GM12878 (cell line): Measurements from ENCODE around the gene POLR2F. TPM values are rescaled to one million over a fixed set of nuclear protein-coding genes. Genes with fewer than 3 reads are reported as not detected.

Source experiments
- ATAC-seq: fragments of 200-7000 bp; cut with Tn5 transposase; 3 replicates; pipeline ENCODE4 v1.9.1; 2020; ENCODE audit warnings: mild to moderate bottlenecking, moderate library complexity
- BruUV-seq: library from RNA; stranded (reverse); fragments of 400-500 nt; replicated peaks from 2 replicates; lab custom pipeline; 2021; lab: Mats Ljungman, UMichigan
- CTCF ChIA-PET: fragments of 300-600 bp; sonication (Branson Sonifier 250); formaldehyde crosslinking; extraction: SDS; loops from one replicate; lab custom pipeline; 2021; ENCODE audit warnings: inconsistent platforms; lab: Yijun Ruan, JAX
- POLR2A ChIA-PET: fragments of 350-600 bp; formaldehyde crosslinking; extraction: SDS; loops from one replicate; lab custom pipeline; 2021; ENCODE audit warnings: inconsistent platforms; lab: Charles Lee
- RAD21 ChIA-PET: fragments of 300-600 bp; sonication (Branson Sonifier 250); formaldehyde crosslinking; loops from one replicate; lab custom pipeline; 2023; ENCODE audit warnings: antibody characterized with exemption; ENCODE audit not compliant: unreplicated experiment; lab: Charles Lee
- SMC1A ChIA-PET: fragments of 300-600 bp; sonication (Branson Sonifier 250); formaldehyde crosslinking; loops from one replicate; lab custom pipeline; 2023; ENCODE audit not compliant: unreplicated experiment, uncharacterized antibody; lab: Charles Lee
- DNase-seq: peaks from one replicate; pipeline ENCODE4 v3.0.0-alpha.2; 2011; ENCODE audit warnings: low read depth, low spot score
- FAIRE-seq: peaks from 3 replicates; lab custom pipeline; 2011; peaks lifted over from hg19 to GRCh38; lab: Jason Lieb, UNC
- H2AFZ ChIP-seq: 2 replicates; pipeline ENCODE4 v1.6.0; 2011; ENCODE audit warnings: low read depth, low read length, control low read depth; ENCODE audit not compliant: control insufficient read depth
- H3K27ac ChIP-seq: 2 replicates; pipeline ENCODE4 v1.5.1; 2011; ENCODE audit warnings: control low read depth; ENCODE audit not compliant: control insufficient read depth, insufficient read depth
- H3K27me3 ChIP-seq, 2 experiments: replicated peaks in 1 of 2; 2 replicates each; pipeline versions ENCODE4 v1.6.0 to v1.6.1; 2011; ENCODE audit warnings: low read length in 1 of 2; ENCODE audit not compliant: control insufficient read depth in 2 of 2, insufficient read depth in 2 of 2
- H3K36me3 ChIP-seq, 2 experiments: 2 replicates each; pipeline ENCODE4 v1.5.1; 2011; ENCODE audit warnings: low read length in 1 of 2; ENCODE audit not compliant: control insufficient read depth in 2 of 2, insufficient read depth in 2 of 2
- H3K4me1 ChIP-seq: 2 replicates; pipeline ENCODE4 v1.6.1; 2011; ENCODE audit warnings: mild to moderate bottlenecking, low read length, moderate library complexity, mixed read lengths; ENCODE audit not compliant: control insufficient read depth, insufficient read depth
- H3K4me2 ChIP-seq: 2 replicates; pipeline ENCODE4 v1.6.0; 2011; ENCODE audit warnings: control low read depth; ENCODE audit not compliant: control insufficient read depth, insufficient read depth
- H3K4me3 ChIP-seq: fragments of 200-600 bp; sonication (generic); 2 replicates; pipeline ENCODE4 v1.5.1; 2016
- H3K79me2 ChIP-seq: 2 replicates; pipeline ENCODE4 v1.6.0; 2011; ENCODE audit warnings: low read length; ENCODE audit not compliant: control insufficient read depth, insufficient read depth
- H3K9ac ChIP-seq: 2 replicates; pipeline ENCODE4 v1.8.0; 2011; ENCODE audit warnings: low read length, control low read depth, mixed read lengths; ENCODE audit not compliant: control insufficient read depth, insufficient read depth
- H3K9me3 ChIP-seq: replicated peaks from 3 replicates; pipeline ENCODE4 v1.5.1; 2011; ENCODE audit warnings: mild to moderate bottlenecking, low read length; ENCODE audit not compliant: control insufficient read depth, insufficient read depth
- H4K20me1 ChIP-seq: 2 replicates; pipeline ENCODE4 v1.6.0; 2011; ENCODE audit not compliant: control insufficient read depth, insufficient read depth
- ATF3 ChIP-seq: IDR thresholded peaks from 2 replicates; pipeline ENCODE4 v1.6.1; 2011; ENCODE audit warnings: low read depth, mild to moderate bottlenecking, low read length, moderate library complexity, borderline replicate concordance; ENCODE audit errors: extremely low read depth
- BCL3 ChIP-seq: IDR thresholded peaks from 2 replicates; pipeline ENCODE4 v1.6.1; 2011; ENCODE audit warnings: borderline replicate concordance, low read depth, mild to moderate bottlenecking, moderate library complexity, low read length; ENCODE audit not compliant: insufficient read depth, poor library complexity, severe bottlenecking
- CBX3 ChIP-seq: fragments of 200-600 bp; sonication (generic); IDR thresholded peaks from 2 replicates; pipeline ENCODE4 v1.6.1; 2016; ENCODE audit warnings: low read depth, borderline replicate concordance
- FOS ChIP-seq: IDR thresholded peaks from 3 replicates; pipeline ENCODE4 v1.6.1; 2011; ENCODE audit warnings: borderline replicate concordance; ENCODE audit not compliant: insufficient read length; ENCODE audit errors: extremely low read depth
- KDM1A ChIP-seq: fragments of 200-600 bp; sonication (generic); IDR thresholded peaks from 2 replicates; pipeline ENCODE4 v1.6.1; 2016; ENCODE audit warnings: borderline replicate concordance
- NR2C2 ChIP-seq: IDR thresholded peaks from 2 replicates; pipeline ENCODE4 v1.6.1; 2011; ENCODE audit warnings: borderline replicate concordance, low read depth; ENCODE audit not compliant: control insufficient read depth, insufficient read length
- SMAD1 ChIP-seq: fragments of 450-650 bp; IDR thresholded peaks from 2 replicates; pipeline ENCODE4 v1.6.1; 2018; ENCODE audit warnings: mild to moderate bottlenecking, low read depth; ENCODE audit not compliant: partially characterized antibody
- ZNF274 ChIP-seq: IDR thresholded peaks from one replicate; pipeline ENCODE4 v1.8.0; 2011; ENCODE audit not compliant: insufficient read length, insufficient read depth
- WGBS: methylation state at CpG from one replicate; pipeline ENCODE4 v1.1.6; 2016; ENCODE audit warnings: low lambda C conversion rate; ENCODE audit not compliant: insufficient replicate concordance, insufficient coverage; ENCODE audit errors: missing lambda C conversion rate; 5-methylcytosine and 5-hydroxymethylcytosine counted together
- in situ Hi-C: fragments of 300-500 bp; cut with MboI; formaldehyde crosslinking; loops from 9 replicates; pipeline ENCODE4 v1.14.3; 2018; ENCODE audit warnings: mixed read lengths
- intact Hi-C: fragments of 100-400 bp; cut with micrococcal nuclease; formaldehyde crosslinking; loops from one replicate; pipeline ENCODE4 v1.14.2; 2022; ENCODE audit not compliant: unreplicated experiment
- polyA plus RNA-seq, 11 experiments: library from polyadenylated mRNA; depleted of rRNA in 4 of 11; unstranded in 6 of 11; stranded (reverse) in 5 of 11; fragments of >200 nt; fragmentation: Nextera tagmentation in 4 of 11; fragmentation: Illumina TruSeq in 1 of 11; extraction: Ambion mirVana in 4 of 11; extraction: Trizol in 1 of 11; gene quantifications; 1 replicate in 1 of 11; 2 replicates in 10 of 11; pipeline versions ENCODE4 v1.2.1 to v1.2.3, GENCODE V29; 2011 to 2016; ENCODE audit warnings: inconsistent platforms in 2 of 11, missing spikeins in 2 of 11, low read depth in 1 of 11
- total RNA-seq, 4 experiments: library from RNA; depleted of rRNA in 3 of 4; stranded (reverse); fragments of >200 nt in 3 of 4; fragmentation: Illumina TruSeq in 1 of 4; extraction: Trizol in 1 of 4; gene quantifications; 2 replicates each; pipeline versions ENCODE4 v1.2.1 to v1.2.3, GENCODE V29; 2013 to 2021
- TF ChIP-seq, protein P1 (sequence below), 3 experiments: IDR thresholded peaks in 2 of 3; conservative IDR thresholded peaks in 1 of 3; 2 replicates each; pipeline ENCODE4 v1.5.1; 2011; ENCODE audit warnings: low read depth in 3 of 3, low read length in 3 of 3, mild to moderate bottlenecking in 3 of 3, control low read depth in 2 of 3, moderate library complexity in 2 of 3, inconsistent platforms in 1 of 3, mixed read lengths in 1 of 3; ENCODE audit not compliant: control insufficient read depth in 2 of 3, insufficient read depth in 1 of 3; ENCODE audit errors: extremely low read depth in 1 of 3

POLR2F gene
- total and polyA plus RNA-seq, 10 of the 15 experiments (the other 5 are each of a cell fraction or from before 2014, with no cell fraction given) = 71.9 to 218 (median 100.0) TPM

DNA sequence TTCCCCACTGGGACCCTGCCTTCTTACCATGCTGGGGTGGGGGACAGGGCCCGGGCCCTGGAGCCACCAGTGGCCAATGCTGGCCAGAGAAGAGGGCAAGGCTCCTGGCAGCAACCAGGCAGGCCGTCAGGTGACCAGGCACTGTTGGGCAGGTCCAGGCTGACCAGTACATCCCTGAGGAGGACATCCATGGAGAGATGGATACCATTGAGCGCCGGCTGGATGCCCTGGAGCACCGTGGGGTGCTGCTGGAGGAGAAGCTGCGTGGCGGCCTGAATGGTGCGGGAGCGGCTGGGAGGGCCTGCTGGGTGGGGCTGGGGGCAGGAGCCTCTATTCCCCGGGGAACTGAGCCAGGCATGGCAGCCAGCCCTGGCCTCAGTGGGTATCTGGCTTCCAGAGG is 21.1 kb upstream of the POLR2F start:
- peaks cover 0 to 5% of the 10 kb centered on the region in 2 experiments; a peak in 3 of 4 replicates for H3K36me3 ChIP-seq
- intact Hi-C loops = loop anchor here (5.0 to 10.0 kb wide), 3 partner anchors 45 to 398 kb away; no protein-coding TSS in a partner anchor
- no peaks in the 10 kb centered on the region for H3K79me2 ChIP-seq
- in situ Hi-C loops = no loop called here
- H3K27me3 ChIP-seq = no peaks in the 10 kb centered on the region
- ATAC-seq (no peak), FAIRE-seq (no peak), DNase-seq (no peak)
- no peak overlapping the region for H3K4me2 ChIP-seq
- no peaks in the 10 kb centered on the region for H3K9me3 ChIP-seq
- 82% methylated on average over 10 of the region's 10 CpGs for WGBS
- POLR2A ChIA-PET = no interaction called here
- H2AFZ ChIP-seq = no peak overlapping the region
- peaks cover 10% of the 10 kb centered on the region for H3K4me1 ChIP-seq
- no TSS peak for BruUV-seq
- H3K9ac ChIP-seq = no peak overlapping the region
- TF ChIP-seq NR2C2 (no peak), BCL3 (no peak), SMAD1 (no peak), KDM1A (no peak), ATF3 (no peak), FOS (no peak), ZNF274 (no peak), CBX3 (no peak)
- TF ChIP-seq, protein P1, sequence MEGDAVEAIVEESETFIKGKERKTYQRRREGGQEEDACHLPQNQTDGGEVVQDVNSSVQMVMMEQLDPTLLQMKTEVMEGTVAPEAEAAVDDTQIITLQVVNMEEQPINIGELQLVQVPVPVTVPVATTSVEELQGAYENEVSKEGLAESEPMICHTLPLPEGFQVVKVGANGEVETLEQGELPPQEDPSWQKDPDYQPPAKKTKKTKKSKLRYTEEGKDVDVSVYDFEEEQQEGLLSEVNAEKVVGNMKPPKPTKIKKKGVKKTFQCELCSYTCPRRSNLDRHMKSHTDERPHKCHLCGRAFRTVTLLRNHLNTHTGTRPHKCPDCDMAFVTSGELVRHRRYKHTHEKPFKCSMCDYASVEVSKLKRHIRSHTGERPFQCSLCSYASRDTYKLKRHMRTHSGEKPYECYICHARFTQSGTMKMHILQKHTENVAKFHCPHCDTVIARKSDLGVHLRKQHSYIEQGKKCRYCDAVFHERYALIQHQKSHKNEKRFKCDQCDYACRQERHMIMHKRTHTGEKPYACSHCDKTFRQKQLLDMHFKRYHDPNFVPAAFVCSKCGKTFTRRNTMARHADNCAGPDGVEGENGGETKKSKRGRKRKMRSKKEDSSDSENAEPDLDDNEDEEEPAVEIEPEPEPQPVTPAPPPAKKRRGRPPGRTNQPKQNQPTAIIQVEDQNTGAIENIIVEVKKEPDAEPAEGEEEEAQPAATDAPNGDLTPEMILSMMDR (IDR thresholded peaks at IDR 0.05 in 2 of 3, conservative IDR thresholded peaks at IDR 0.05 in 1 of 3; ENCODE audit: control insufficient read depth in 2 of 3, extremely low read depth in 1 of 3, insufficient read depth in 1 of 3, low read depth in 3 of 3, low read length in 3 of 3) = no peak
- SMC1A ChIA-PET = interaction anchor here (1.0 kb wide), 1 partner anchor 33 kb away, joined by 3 read pairs; no protein-coding TSS in a partner anchor
- RAD21 ChIA-PET = interaction anchor here (1.0 kb wide), 1 partner anchor 115 kb away, joined by 3 read pairs; no protein-coding TSS in a partner anchor
- H3K4me3 ChIP-seq = no peak overlapping the region
- H4K20me1 ChIP-seq = no peaks in the 10 kb centered on the region
- H3K27ac ChIP-seq = no peak overlapping the region
- CTCF ChIA-PET = interaction anchor here (0.6 to 3.3 kb wide), 10 partner anchors 18 to 672 kb away, joined by 3 to 13 read pairs (median 3); partner anchors contain the start of gene MICALL1
